Astrocyte of the spinal cord (primary cell): ENCODE data around the gene SLC4A4.

Experiments used
- DNase-seq: peaks from one replicate; pipeline ENCODE4 v3.0.0; 2011; ENCODE audit warnings: low read depth, low spot score
- H3K4me3 ChIP-seq: 2 replicates; pipeline ENCODE4 v1.5.1; 2011; ENCODE audit warnings: low read depth, mild to moderate bottlenecking, low read length, moderate library complexity
- in situ Hi-C: cut with HindIII; loops from 2 replicates; pipeline ENCODE4 v1.10.0; 2017; ENCODE audit warnings: low sequenced_read_pairs
- TF ChIP-seq, protein P1 (sequence below): IDR thresholded peaks from 2 replicates; pipeline ENCODE4 v1.5.1; 2012; ENCODE audit warnings: low read depth, mild to moderate bottlenecking, low read length, inconsistent platforms

The SLC4A4 gene

DNA sequence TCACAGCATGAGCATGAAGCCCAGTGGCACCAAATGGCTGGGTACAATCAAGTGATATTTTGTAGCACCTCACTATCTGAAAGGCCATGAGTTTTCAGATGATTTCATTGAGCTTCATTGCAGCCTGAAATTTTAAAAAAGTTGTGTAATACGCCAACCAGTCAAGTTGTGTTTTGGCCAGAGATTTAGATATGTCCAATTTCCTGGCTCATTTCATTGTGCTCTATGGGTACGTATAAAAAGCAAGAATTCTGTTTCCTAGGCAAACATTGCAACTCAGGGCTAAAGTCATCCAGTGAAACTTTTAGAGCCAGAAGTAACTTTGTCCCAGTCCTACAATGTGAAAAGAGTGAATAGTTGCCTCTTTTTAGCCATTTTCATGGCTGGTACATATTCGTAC, 232.5 kb downstream of the SLC4A4 start:
- no peak for DNase-seq
- in situ Hi-C loops: no loop called here

DNA sequence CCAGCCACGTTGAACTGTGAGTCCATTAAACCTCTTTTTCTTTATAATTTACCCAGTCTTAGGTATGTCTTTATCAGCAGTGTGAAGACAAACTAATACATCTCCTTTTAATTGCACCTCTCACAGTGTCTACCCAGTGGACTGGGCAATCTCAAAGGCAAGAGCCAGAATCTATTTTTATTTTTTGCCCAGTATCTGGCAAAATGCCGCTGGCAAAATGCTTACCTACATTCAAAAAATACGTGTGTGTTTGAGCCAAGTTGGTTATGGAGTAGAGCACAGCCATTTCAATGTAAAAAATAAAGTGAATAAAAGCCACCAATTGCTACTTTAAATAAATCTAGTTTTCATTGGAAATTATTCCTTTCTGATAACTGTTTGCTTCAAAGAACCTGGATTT, 245.2 kb downstream of the SLC4A4 start:
- no peak overlapping the region for H3K4me3 ChIP-seq
- no peak for DNase-seq
- TF ChIP-seq, protein P1, sequence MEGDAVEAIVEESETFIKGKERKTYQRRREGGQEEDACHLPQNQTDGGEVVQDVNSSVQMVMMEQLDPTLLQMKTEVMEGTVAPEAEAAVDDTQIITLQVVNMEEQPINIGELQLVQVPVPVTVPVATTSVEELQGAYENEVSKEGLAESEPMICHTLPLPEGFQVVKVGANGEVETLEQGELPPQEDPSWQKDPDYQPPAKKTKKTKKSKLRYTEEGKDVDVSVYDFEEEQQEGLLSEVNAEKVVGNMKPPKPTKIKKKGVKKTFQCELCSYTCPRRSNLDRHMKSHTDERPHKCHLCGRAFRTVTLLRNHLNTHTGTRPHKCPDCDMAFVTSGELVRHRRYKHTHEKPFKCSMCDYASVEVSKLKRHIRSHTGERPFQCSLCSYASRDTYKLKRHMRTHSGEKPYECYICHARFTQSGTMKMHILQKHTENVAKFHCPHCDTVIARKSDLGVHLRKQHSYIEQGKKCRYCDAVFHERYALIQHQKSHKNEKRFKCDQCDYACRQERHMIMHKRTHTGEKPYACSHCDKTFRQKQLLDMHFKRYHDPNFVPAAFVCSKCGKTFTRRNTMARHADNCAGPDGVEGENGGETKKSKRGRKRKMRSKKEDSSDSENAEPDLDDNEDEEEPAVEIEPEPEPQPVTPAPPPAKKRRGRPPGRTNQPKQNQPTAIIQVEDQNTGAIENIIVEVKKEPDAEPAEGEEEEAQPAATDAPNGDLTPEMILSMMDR: no peak
- in situ Hi-C loops: no loop called here

More for the DNA sequence above, 232.5 kb downstream of the SLC4A4 start:
- H3K4me3 ChIP-seq: no peak overlapping the region
- TF ChIP-seq, protein P1: no peak

DNA sequence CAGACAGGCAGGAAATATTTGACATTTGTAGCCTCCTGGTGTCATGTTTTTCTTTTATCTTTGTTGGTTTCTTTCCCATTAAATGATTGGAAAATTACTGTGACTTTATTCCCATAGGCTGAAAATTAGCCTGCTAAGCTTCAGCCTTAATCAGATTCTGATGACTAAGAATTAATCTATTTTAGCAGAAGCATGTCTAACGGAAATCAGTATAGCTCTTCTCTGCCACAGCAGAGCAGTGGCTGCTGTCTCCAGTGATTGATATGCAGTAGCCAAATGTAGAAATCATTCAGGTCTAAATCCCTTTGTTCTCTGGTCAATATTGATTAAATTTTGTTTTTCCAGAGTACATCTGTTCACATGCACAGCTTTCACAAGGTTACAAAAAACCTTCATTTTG, 245.8 kb downstream of the SLC4A4 start:
- in situ Hi-C loops: no loop called here
- TF ChIP-seq, protein P1: no peak

DNA sequence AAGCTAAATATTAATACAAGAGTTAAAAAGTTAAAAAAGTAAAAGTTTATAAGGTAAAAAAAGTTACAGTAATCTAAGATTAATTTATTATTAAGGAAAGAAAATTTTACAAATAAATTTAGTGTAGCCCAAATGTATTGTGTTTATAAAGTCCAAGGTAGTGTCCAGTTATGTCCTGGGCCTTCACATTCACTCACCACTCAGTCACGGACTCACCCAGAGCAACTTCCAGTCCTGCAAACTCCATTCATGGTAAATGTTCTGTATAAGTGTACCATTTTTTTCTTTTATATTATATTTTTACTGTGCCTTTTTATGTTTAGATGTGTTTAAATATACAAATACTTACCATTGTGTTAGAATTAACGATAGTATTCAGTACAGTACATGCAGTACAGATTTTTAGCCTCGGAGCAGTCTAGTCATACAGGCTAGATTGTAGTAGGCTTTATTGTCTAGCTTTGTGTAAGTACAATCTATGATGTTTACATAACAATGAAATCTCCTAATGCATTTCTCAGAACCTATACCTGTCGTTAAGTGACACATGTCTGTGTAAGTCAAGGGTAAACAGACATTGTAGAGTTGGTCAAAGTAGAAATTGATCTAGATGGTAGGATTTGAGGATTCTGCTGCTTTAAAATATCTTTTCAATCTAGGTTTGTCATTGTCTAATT, 247.4 kb downstream of the SLC4A4 start:
- H3K4me3 ChIP-seq: no peak overlapping the region
- TF ChIP-seq, protein P1: no peak
- no peak for DNase-seq
- in situ Hi-C loops: no loop called here

More for the DNA sequence above, 245.8 kb downstream of the SLC4A4 start:
- no peak for DNase-seq
- no peak overlapping the region for H3K4me3 ChIP-seq

DNA sequence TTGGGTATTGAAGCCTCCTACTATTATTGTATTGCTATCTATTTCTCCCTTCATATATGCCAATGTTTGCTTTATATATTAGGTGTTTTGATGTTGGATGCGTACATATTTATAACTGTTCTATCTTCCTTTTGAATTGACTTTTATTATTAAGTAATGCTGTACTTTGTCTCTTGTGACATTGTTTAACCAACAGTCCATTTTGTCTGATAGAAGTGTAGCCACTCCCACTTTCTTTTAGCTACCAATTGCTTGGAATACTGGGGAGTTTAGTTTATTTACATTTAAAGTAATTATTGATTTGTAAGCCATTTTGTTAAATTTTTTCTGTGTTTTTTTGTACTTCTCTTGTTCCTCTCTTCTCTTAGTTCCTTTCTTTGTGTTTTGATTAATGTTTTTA, 249.2 kb downstream of the SLC4A4 start:
- in situ Hi-C loops: no loop called here

DNA sequence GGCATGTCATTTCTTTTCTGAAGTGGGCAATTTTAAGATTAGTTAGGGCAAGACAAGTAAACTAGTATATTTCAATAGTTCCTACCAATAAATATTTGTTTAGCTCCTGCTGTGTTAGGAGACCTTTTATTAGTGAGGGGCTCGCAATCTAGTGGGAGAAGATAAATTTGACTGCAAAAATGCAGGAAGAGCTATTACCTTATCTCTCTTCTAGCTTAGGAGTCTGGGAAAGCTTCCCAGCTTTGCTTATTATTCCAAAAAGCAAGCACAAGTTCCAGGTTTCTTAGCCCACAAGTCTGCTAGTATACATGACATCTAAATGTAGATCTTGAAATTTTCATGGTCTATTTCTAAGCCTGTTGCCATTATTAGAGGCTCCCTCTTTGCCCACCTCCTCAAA, 254.0 kb downstream of the SLC4A4 start:
- H3K4me3 ChIP-seq: no peak overlapping the region
- DNase-seq: no peak
- in situ Hi-C loops: no loop called here
- TF ChIP-seq, protein P1: no peak

More for the DNA sequence above, 249.2 kb downstream of the SLC4A4 start:
- no peak overlapping the region for H3K4me3 ChIP-seq
- DNase-seq: no peak
- TF ChIP-seq, protein P1: no peak
